H1 (cell line): ENCODE measurements around the gene CAMK2B. TPM values are rescaled to one million over a fixed set of nuclear protein-coding genes. Genes with fewer than 3 reads are reported as not detected.

Source experiments
- CHD7 ChIP-seq: fragments of 300-600 bp; sonication (generic); IDR thresholded peaks from 2 replicates; pipeline ENCODE4 v1.7.1; 2012; ENCODE audit warnings: low read length, moderate library complexity, mild to moderate bottlenecking, inconsistent platforms; ENCODE audit not compliant: insufficient replicate concordance
- POLR2A ChIP-seq, 2 experiments: IDR thresholded peaks; 1 replicate in 1 of 2; 2 replicates in 1 of 2; pipeline ENCODE4 v1.6.1; 2011; ENCODE audit warnings: low read depth in 2 of 2, low read length in 2 of 2, mild to moderate bottlenecking in 2 of 2; ENCODE audit errors: control extremely low read depth in 1 of 2
- YY1 ChIP-seq: IDR thresholded peaks from 2 replicates; pipeline ENCODE4 v1.6.1; 2011; ENCODE audit warnings: low read depth, mild to moderate bottlenecking, low read length
- polyA plus RNA-seq, 7 experiments: library from polyadenylated mRNA; depleted of rRNA in 3 of 7; stranded (reverse) in 5 of 7; unstranded in 2 of 7; fragments of >200 nt in 5 of 7; fragments of 200-250 nt in 2 of 7; gene quantifications; 1 replicate in 5 of 7; 2 replicates in 1 of 7; 4 replicates in 1 of 7; pipeline versions ENCODE4 v1.2.1 to v1.2.3, GENCODE V29; 2011 to 2013; ENCODE audit warnings: missing spikeins in 2 of 7, mixed read lengths in 2 of 7
- total RNA-seq: library from RNA; stranded (reverse); fragmentation: NEBNext Ultra II Directional; extraction: Animal tissue kit (Norgen Biotek cat#: 25700); gene quantifications from 2 replicates; pipeline ENCODE4 v1.2.1, GENCODE V29; 2021

The CAMK2B gene
- total and polyA plus RNA-seq, 2 of the 8 experiments (the other 6 are each of a cell fraction or from before 2014, with no cell fraction given) = 0.05 to 0.15 TPM

- TF ChIP-seq CHD7 = no peak
- no peak for TF ChIP-seq POLR2A (IDR thresholded peaks at IDR 0.05; ENCODE audit: control extremely low read depth in 1 of 2, low read depth in 2 of 2, low read length in 2 of 2)
- TF ChIP-seq YY1 = no peak
Observed at GRCh38 chr7:44258423-44258760, 67.0 kb downstream of the CAMK2B start (continued).
